H9 (cell line): ENCODE results near the gene NCKAP5L. TPM values are rescaled to one million over a fixed set of nuclear protein-coding genes. Genes with fewer than 3 reads are reported as not detected.

Experiments
- DNase-seq: peaks from one replicate; pipeline ENCODE4 v3.0.0-alpha.2; 2017
- H2AFZ ChIP-seq: one replicate; pipeline ENCODE4 v1.6.1; 2013; ENCODE audit warnings: mild to moderate bottlenecking, low read length, control low read depth, moderate library complexity
- H2AK5ac ChIP-seq: 2 replicates; pipeline ENCODE4 v1.6.1; 2013; ENCODE audit warnings: low read length, control low read depth, mixed read lengths; ENCODE audit not compliant: insufficient read length
- H2BK120ac ChIP-seq: one replicate; pipeline ENCODE4 v1.6.1; 2013; ENCODE audit warnings: low read depth, mild to moderate bottlenecking, low read length, control low read depth, inconsistent platforms; ENCODE audit not compliant: poor library complexity, severe bottlenecking
- H2BK12ac ChIP-seq: 2 replicates; pipeline ENCODE4 v1.6.1; 2013; ENCODE audit warnings: low read length, control low read depth, mixed read lengths, low read depth; ENCODE audit not compliant: insufficient read length
- H2BK15ac ChIP-seq: 2 replicates; pipeline ENCODE4 v1.6.1; 2013; ENCODE audit warnings: low read depth, low read length, control low read depth
- H2BK20ac ChIP-seq: one replicate; pipeline ENCODE4 v1.6.1; 2013; ENCODE audit warnings: low read depth, mild to moderate bottlenecking, low read length, control low read depth, inconsistent platforms; ENCODE audit not compliant: poor library complexity, severe bottlenecking
- H2BK5ac ChIP-seq: 2 replicates; pipeline ENCODE4 v1.6.1; 2013; ENCODE audit warnings: low read length, control low read depth, mixed read lengths; ENCODE audit not compliant: insufficient read length
- H3K14ac ChIP-seq: 2 replicates; pipeline ENCODE4 v1.6.1; 2013; ENCODE audit warnings: low read length, control low read depth; ENCODE audit not compliant: insufficient read depth
- H3K18ac ChIP-seq: 2 replicates; pipeline ENCODE4 v1.6.1; 2013; ENCODE audit warnings: low read depth, mild to moderate bottlenecking, mixed read lengths, low read length, control low read depth; ENCODE audit not compliant: insufficient read length
- H3K23ac ChIP-seq: 2 replicates; pipeline ENCODE4 v1.6.1; 2013; ENCODE audit warnings: low read length, control low read depth, mixed read lengths, low read depth; ENCODE audit not compliant: insufficient read length
- H3K23me2 ChIP-seq: 2 replicates; pipeline ENCODE4 v1.6.1; 2013; ENCODE audit warnings: low read depth, mild to moderate bottlenecking, mixed read lengths, low read length, control low read depth; ENCODE audit not compliant: insufficient read length, poor library complexity, severe bottlenecking
- H3K27ac ChIP-seq: 2 replicates; pipeline ENCODE4 v1.5.1; 2013; ENCODE audit warnings: low read length, control low read depth, mixed read lengths, low read depth; ENCODE audit not compliant: insufficient read length
- H3K27me3 ChIP-seq: 2 replicates; pipeline ENCODE4 v1.6.1; 2013; ENCODE audit warnings: low read length, control low read depth, inconsistent platforms; ENCODE audit not compliant: insufficient read depth
- H3K4ac ChIP-seq: 2 replicates; pipeline ENCODE4 v1.6.1; 2013; ENCODE audit warnings: low read depth, mild to moderate bottlenecking, control low read depth, inconsistent platforms, low read length, moderate library complexity
- H3K4me1 ChIP-seq: 2 replicates; pipeline ENCODE4 v1.6.1; 2013; ENCODE audit warnings: low read length, control low read depth, inconsistent platforms; ENCODE audit not compliant: insufficient read depth
- H3K4me2 ChIP-seq: 2 replicates; pipeline ENCODE4 v1.6.1; 2013; ENCODE audit warnings: low read length, control low read depth, mixed read lengths; ENCODE audit not compliant: insufficient read length, insufficient read depth
- H3K56ac ChIP-seq: 2 replicates; pipeline ENCODE4 v1.6.1; 2013; ENCODE audit warnings: low read depth, mild to moderate bottlenecking, mixed read lengths, low read length, control low read depth; ENCODE audit not compliant: insufficient read length
- H3K79me1 ChIP-seq: 2 replicates; pipeline ENCODE4 v1.6.1; 2013; ENCODE audit warnings: low read depth, mild to moderate bottlenecking, moderate library complexity, low read length, control low read depth, inconsistent platforms; ENCODE audit not compliant: insufficient read depth, poor library complexity, severe bottlenecking
- H3K79me2 ChIP-seq: 2 replicates; pipeline ENCODE4 v1.6.1; 2013; ENCODE audit warnings: low read length, control low read depth, inconsistent platforms; ENCODE audit not compliant: insufficient read depth
- H3K9ac ChIP-seq: 2 replicates; pipeline ENCODE4 v1.6.1; 2013; ENCODE audit warnings: low read length, control low read depth, mixed read lengths; ENCODE audit not compliant: insufficient read length; ENCODE audit errors: extremely low read depth
- H3K9me3 ChIP-seq: one replicate; pipeline ENCODE4 v1.6.1; 2013; ENCODE audit warnings: low read depth, low read length, inconsistent platforms; ENCODE audit not compliant: control insufficient read depth
- H3T11ph ChIP-seq: one replicate; pipeline ENCODE4 v1.6.1; 2013; ENCODE audit warnings: mild to moderate bottlenecking, low read length, control low read depth, inconsistent platforms
- H4K20me1 ChIP-seq: one replicate; pipeline ENCODE4 v1.6.1; 2013; ENCODE audit not compliant: control insufficient read depth, insufficient read length, insufficient read depth
- H4K5ac ChIP-seq: 2 replicates; pipeline ENCODE4 v1.6.1; 2013; ENCODE audit warnings: low read depth, mild to moderate bottlenecking, mixed read lengths, low read length, control low read depth; ENCODE audit not compliant: insufficient read length
- H4K8ac ChIP-seq: replicated peaks from 2 replicates; pipeline ENCODE4 v1.6.1; 2013; ENCODE audit warnings: low read length, control low read depth, mixed read lengths, low read depth; ENCODE audit not compliant: insufficient read length
- H4K91ac ChIP-seq: 2 replicates; pipeline ENCODE4 v1.6.1; 2013; ENCODE audit warnings: low read depth, mild to moderate bottlenecking, moderate library complexity, mixed read lengths, low read length, control low read depth; ENCODE audit not compliant: insufficient read length
- H3K27ac Mint-ChIP-seq, 3 experiments: 2 replicates in 2 of 3; 3 replicates in 1 of 3; pipeline ENCODE4 v1.8.0; 2020 to 2021; ENCODE audit warnings: mixed read lengths in 3 of 3, mild to moderate bottlenecking in 1 of 3, moderate library complexity in 1 of 3
- H3K27me3 Mint-ChIP-seq: 2 replicates; pipeline ENCODE4 v1.8.0; 2021; ENCODE audit warnings: low read depth, mild to moderate bottlenecking, moderate library complexity, mixed read lengths
- H3K36me3 Mint-ChIP-seq, 3 experiments: 2 replicates in 2 of 3; 3 replicates in 1 of 3; pipeline ENCODE4 v1.8.0; 2020 to 2021; ENCODE audit warnings: low read depth in 3 of 3, mixed read lengths in 3 of 3; ENCODE audit not compliant: insufficient read depth in 1 of 3
- H3K4me1 Mint-ChIP-seq, 2 experiments: 2 replicates each; pipeline ENCODE4 v1.8.0; 2020; ENCODE audit warnings: mixed read lengths in 2 of 2
- H3K4me3 Mint-ChIP-seq, 2 experiments: 2 replicates in 1 of 2; 3 replicates in 1 of 2; pipeline ENCODE4 v1.8.0; 2020 to 2021; ENCODE audit warnings: mild to moderate bottlenecking in 2 of 2, mixed read lengths in 2 of 2, moderate library complexity in 1 of 2
- H3K9me3 Mint-ChIP-seq, 2 experiments: 2 replicates in 1 of 2; 3 replicates in 1 of 2; pipeline ENCODE4 v1.8.0; 2020; ENCODE audit warnings: mild to moderate bottlenecking in 2 of 2, mixed read lengths in 2 of 2, moderate library complexity in 1 of 2
- WGBS: extraction: QIAGEN DNeasy Blood & Tissue Kit; methylation state at CpG from one replicate; pipeline ENCODE4 v1.1.7; 2013; ENCODE audit warnings: missing lambda C conversion rate, low lambda C conversion rate, mixed read lengths; ENCODE audit not compliant: insufficient read length; ENCODE audit errors: extremely low coverage; 5-methylcytosine and 5-hydroxymethylcytosine counted together
- total RNA-seq: library from RNA; stranded (reverse); gene quantifications from 2 replicates; pipeline ENCODE4 v1.2.1, GENCODE V29; 2021
- TF ChIP-seq, protein P1 (sequence below): fragments of 200-600 bp; sonication (generic); conservative IDR thresholded peaks from 3 replicates; pipeline ENCODE4 v1.8.0; 2021; ENCODE audit warnings: antibody characterized with exemption, mild to moderate bottlenecking

Gene NCKAP5L
- total RNA-seq, 1 experiment from 2014 or later = 27.7 TPM

GRCh38 chr12:49843411-49843810 is 15.2 kb upstream of the NCKAP5L start:
- Histone ChIP-seq H2AK5ac (no peak overlapping the region), H3K23me2 (peaks cover 10% of the 10 kb centered on the region), H3K23ac (no peak overlapping the region), H3K79me2 (no peaks in the 10 kb centered on the region), H4K8ac (no peak overlapping the region), H3K4me1 (no peaks in the 10 kb centered on the region), H3K4me2 (peak overlapping the region; percentile 90), H2AFZ (peak overlapping the region; percentile 25), H3K18ac (no peak overlapping the region), H3K9ac (peak overlapping the region; percentile 61), H2BK20ac (no peak overlapping the region), H2BK12ac (no peak overlapping the region), H3K14ac (no peak overlapping the region), H4K20me1 (no peaks in the 10 kb centered on the region), H3K79me1 (no peaks in the 10 kb centered on the region), H3K27ac (no peak overlapping the region), H3K27me3 (no peaks in the 10 kb centered on the region), H2BK120ac (no peak overlapping the region), H3T11ph (no peak overlapping the region), H2BK15ac (no peak overlapping the region), H3K56ac (no peak overlapping the region), H4K5ac (no peak overlapping the region), H4K91ac (no peak overlapping the region), H3K9me3 (no peaks in the 10 kb centered on the region), H2BK5ac (no peak overlapping the region), H3K4ac (no peak overlapping the region)
- Mint-ChIP-seq H3K27ac (peak overlapping the region; percentile 65 to 88 (median 72); a peak in 2 of 7 replicates), H3K9me3 (no peaks in the 10 kb centered on the region), H3K27me3 (peaks cover 15% of the 10 kb centered on the region), H3K36me3 (no peaks in the 10 kb centered on the region), H3K4me1 (peaks cover 14 to 15% of the 10 kb centered on the region in 2 experiments), H3K4me3 (peak overlapping the region; percentile 83 to 95)
- no CpG with 5 or more reads among the region's 7 CpGs for WGBS
- TF ChIP-seq, protein P1, sequence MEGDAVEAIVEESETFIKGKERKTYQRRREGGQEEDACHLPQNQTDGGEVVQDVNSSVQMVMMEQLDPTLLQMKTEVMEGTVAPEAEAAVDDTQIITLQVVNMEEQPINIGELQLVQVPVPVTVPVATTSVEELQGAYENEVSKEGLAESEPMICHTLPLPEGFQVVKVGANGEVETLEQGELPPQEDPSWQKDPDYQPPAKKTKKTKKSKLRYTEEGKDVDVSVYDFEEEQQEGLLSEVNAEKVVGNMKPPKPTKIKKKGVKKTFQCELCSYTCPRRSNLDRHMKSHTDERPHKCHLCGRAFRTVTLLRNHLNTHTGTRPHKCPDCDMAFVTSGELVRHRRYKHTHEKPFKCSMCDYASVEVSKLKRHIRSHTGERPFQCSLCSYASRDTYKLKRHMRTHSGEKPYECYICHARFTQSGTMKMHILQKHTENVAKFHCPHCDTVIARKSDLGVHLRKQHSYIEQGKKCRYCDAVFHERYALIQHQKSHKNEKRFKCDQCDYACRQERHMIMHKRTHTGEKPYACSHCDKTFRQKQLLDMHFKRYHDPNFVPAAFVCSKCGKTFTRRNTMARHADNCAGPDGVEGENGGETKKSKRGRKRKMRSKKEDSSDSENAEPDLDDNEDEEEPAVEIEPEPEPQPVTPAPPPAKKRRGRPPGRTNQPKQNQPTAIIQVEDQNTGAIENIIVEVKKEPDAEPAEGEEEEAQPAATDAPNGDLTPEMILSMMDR = no peak
- no peak for DNase-seq
